GM19043 (cell line): ENCODE results near the gene USP20.

ENCODE experiments used
- ATAC-seq: cut with Tn5 transposase; IDR thresholded peaks from one replicate; pipeline ENCODE4 v1.9.1; 2021; ENCODE audit warnings: low read depth; ENCODE audit not compliant: unreplicated experiment

USP20 gene

GRCh38 chr9:129871046-129871445 lies 35.8 kb downstream of the USP20 start:
- no peak for ATAC-seq

GRCh38 chr9:129873563-129874190 lies 38.4 kb downstream of the USP20 start:
- no peak for ATAC-seq

DNA sequence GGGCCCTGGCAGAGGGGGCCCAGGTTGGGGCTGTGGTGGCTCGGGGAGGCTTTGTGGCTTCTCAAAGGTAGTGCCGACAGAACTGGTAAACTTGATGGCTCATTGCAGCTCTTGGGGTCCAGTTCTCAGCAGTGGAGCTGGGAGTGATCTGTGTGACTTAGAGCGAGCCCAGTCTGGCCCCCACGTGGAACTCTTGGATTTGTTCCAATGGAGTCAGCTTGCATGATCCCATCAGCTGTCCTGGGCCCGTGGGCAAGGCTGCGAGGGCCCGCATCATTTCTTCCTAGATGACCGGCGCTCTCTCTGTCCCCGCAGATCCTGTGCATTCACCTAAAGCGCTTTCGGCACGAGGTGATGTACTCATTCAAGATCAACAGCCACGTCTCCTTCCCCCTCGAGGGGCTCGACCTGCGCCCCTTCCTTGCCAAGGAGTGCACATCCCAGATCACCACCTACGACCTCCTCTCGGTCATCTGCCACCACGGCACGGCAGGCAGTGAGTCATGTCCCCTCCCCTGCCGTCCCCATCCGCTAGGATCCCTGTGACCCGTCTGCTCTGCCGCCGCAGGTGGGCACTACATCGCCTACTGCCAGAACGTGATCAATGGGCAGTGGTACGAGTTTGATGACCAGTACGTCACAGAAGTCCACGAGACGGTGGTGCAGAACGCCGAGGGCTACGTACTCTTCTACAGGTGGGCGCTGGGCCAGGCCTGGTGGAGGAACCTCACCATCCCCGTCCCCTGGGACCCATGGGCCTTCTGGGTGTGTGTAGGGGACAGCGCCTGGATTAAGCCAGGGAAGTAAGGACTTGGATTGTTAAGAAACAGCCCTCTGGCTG lies 39.2 kb downstream of the USP20 start:
- ATAC-seq, result no peak

- ATAC-seq, result no peak
Observed at GRCh38 chr9:129875181-129875611, 39.9 kb downstream of the USP20 start.

DNA sequence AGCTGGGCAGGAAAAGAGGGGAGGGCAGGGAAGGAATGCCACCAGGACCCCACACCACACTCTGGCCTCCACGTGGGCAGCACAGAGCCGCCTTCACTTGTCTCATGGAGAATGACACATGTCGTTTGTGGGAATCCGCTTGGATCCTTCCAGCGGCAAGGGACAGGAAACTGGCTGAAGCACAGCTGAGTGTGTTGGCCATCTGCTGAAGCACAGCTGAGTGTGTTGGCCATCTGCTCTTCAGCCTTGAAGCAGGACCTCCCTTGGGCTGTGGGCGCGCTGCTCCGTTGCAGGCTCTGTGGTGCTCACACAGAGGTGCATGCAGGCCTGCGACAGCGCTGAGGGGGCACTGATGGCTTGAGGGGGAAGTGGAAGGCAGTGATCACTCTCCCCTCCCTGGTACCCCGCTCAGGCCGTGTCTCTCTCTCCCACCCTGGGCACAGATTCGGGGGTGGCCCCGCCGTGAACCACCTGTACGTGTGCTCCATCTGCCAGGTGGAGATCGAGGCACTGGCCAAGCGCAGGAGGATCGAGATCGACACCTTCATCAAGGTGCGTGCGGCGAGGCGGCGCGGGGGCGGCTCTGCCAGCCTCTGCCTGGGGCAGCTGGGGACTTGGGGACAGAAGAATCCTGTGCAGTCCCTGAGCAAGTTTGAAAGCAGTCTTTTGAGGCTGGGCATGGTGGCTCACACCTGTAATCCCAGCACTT lies 40.6 kb downstream of the USP20 start:
- no peak for ATAC-seq

- no peak for ATAC-seq
Observed at GRCh38 chr9:129876815-129877214, 41.6 kb downstream of the USP20 start.

- ATAC-seq, result no peak
Observed at GRCh38 chr9:129878291-129878690, 43.0 kb downstream of the USP20 start.

GRCh38 chr9:129879103-129879699 lies 43.9 kb downstream of the USP20 start:
- no peak for ATAC-seq

GRCh38 chr9:129879991-129880653 lies 44.9 kb downstream of the USP20 start:
- no peak for ATAC-seq

DNA sequence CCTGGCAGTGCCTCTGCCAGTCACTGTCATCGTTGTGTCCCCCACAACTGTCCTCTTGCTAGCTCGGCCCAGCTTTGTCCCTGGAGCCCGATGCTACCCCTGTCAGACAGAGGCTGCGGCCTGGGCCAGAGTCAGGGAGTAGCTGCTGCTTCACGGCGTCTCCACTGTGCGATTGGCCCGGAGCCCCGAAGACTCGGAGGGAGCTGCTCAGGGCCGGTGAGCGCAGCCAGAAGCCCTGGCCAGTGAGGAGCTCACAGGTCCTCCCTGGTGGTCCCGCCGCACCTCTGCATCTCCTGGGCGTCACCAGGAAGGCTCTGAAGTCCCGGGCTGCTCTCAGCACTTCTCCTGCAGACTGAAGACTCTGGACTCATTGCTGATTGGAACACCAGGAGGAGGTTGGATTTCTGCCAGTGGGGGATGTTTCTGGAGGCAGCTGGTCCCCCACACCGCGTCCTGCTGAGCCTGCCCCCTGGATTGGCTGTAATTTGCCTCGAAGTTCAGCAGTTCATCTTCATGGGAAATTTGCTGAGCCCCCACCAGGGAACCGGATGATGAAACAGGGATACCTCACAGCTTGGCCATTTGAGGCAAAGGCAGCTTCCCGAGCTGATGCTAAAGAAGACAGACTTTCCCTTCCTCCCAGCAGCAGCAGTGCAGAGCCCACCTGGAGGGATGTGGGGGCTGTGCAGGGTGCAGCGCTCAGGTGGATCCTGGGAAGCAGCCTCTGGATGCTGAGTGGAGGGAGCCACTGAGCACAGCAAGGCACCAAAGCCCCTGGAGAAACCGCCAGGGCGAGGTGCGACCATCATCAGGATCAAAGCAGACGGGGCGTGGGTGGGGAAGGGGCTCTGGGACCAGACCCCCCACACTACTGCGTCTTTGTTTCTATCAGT lies 45.6 kb downstream of the USP20 start:
- ATAC-seq, result no peak

DNA sequence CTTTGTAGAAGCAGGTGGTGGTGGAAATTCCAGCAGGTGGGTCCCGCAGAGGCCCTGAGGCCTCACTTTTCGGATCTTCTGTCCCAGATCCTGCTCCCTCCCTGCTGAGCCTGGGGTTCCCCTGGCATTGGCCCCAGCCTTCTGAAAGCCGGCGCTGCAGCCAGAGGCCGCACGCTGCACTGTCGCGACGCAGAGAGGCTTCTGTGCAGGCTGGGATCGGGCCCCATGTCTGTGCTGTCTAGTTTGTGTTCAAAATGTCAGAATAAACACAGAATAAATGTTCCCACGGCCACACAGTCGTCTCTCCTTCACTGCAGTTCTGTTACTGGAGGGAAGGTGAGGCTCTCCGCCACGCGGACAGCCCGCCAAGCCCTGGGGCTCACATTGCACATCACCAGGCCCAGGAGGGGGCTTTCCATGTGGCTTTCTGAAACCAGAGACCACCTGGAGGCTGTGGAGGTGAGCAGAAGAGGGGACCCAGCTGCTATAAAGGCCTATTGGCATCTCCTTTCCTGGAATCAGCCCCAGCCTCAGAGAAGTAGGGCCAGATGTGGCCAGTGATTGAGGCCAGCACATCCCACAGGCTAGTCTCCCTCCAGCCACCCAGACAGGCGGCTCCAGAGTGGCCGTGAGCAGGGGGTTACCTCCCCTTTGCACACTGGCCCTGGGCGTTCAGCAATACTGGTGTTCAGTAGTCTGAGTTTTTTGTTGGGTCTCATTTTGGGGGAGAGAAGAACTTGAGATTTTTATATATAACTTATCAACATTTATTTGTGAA lies 46.5 kb downstream of the USP20 start:
- no peak for ATAC-seq

GRCh38 chr9:129884220-129885017 lies 49.2 kb downstream of the USP20 start:
- peak; percentile 38 for ATAC-seq

GRCh38 chr9:129885018-129885669 lies 49.9 kb downstream of the USP20 start:
- ATAC-seq, result no peak

DNA sequence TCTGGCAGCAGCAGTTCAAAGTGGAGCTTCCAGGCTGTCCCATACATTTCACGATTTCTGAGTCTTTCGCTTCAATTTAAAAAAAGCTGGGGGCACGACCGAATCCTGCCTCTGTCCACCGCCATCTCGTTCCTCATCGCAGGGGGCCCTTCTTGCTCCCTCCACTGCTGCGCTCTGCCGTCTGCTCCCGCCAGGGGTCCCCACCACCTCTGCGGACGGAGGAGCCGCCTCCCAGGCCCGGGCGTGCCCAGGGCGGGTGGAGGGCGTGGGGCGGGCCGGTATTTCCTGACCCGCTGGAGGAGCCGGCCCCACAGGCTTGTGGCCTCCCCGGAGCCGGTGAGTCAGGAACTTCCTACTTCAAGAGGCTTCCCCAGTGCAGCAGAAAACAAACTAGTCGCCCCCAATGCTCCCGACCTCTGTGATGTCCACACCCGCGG lies 50.4 kb downstream of the USP20 start:
- no peak for ATAC-seq

- ATAC-seq, result no peak
Observed at GRCh38 chr9:129886226-129887174, 51.2 kb downstream of the USP20 start.
